Measurements from ENCODE around the gene PGK2.

- TF ChIP-seq, protein P1, sequence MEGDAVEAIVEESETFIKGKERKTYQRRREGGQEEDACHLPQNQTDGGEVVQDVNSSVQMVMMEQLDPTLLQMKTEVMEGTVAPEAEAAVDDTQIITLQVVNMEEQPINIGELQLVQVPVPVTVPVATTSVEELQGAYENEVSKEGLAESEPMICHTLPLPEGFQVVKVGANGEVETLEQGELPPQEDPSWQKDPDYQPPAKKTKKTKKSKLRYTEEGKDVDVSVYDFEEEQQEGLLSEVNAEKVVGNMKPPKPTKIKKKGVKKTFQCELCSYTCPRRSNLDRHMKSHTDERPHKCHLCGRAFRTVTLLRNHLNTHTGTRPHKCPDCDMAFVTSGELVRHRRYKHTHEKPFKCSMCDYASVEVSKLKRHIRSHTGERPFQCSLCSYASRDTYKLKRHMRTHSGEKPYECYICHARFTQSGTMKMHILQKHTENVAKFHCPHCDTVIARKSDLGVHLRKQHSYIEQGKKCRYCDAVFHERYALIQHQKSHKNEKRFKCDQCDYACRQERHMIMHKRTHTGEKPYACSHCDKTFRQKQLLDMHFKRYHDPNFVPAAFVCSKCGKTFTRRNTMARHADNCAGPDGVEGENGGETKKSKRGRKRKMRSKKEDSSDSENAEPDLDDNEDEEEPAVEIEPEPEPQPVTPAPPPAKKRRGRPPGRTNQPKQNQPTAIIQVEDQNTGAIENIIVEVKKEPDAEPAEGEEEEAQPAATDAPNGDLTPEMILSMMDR (IDR thresholded peaks at IDR 0.05): no peak
- TF ChIP-seq POLR2A (IDR thresholded peaks at IDR 0.05): no peak
Observed at GRCh38 chr6:49787176-49787575, at the start of gene PGK2.
